Right lobe of liver (tissue), 6 donors: ENCODE measurements around the gene FAM20C. TPM values are rescaled to one million over a fixed set of nuclear protein-coding genes. Genes with fewer than 3 reads are reported as not detected.
A peak's percentile ranks its signal among the peaks of the same experiment; 100 is the strongest.

ENCODE experiments used
- ATAC-seq, 4 donors: fragments of 200-7000 bp; cut with Tn5 transposase; one replicate each; pipeline ENCODE4 v1.9.1; 2020; ENCODE audit warnings: mild to moderate bottlenecking in 4 of 4, moderate library complexity in 4 of 4
- DNase-seq, 3 donors: peaks; one replicate each; pipeline ENCODE4 v3.0.0-alpha.2; 2020
- H3K27ac ChIP-seq, 3 donors: fragments of 200-600 bp; one replicate each; pipeline ENCODE4 v1.8.0; 2022
- H3K27me3 ChIP-seq, 2 donors: fragments of 200-600 bp; one replicate each; pipeline ENCODE4 v1.8.0; 2022
- H3K36me3 ChIP-seq, 4 donors: fragments of 200-600 bp; sonication (generic) in 1 of 4; one replicate each; pipeline versions ENCODE4 v1.5.1 to v1.8.0; 2017 to 2022; ENCODE audit warnings: control low read depth in 1 of 4
- H3K4me1 ChIP-seq, 4 donors: fragments of 200-600 bp; sonication (generic) in 1 of 4; one replicate each; pipeline versions ENCODE4 v1.5.1 to v1.8.0; 2017 to 2022; ENCODE audit warnings: control low read depth in 1 of 4
- H3K4me3 ChIP-seq, 3 donors: fragments of 200-600 bp; one replicate each; pipeline ENCODE4 v1.8.0; 2022
- H3K9me3 ChIP-seq, 4 donors: fragments of 200-600 bp; sonication (generic) in 1 of 4; one replicate each; pipeline versions ENCODE4 v1.5.1 to v1.8.0; 2017 to 2022; ENCODE audit warnings: control low read depth in 1 of 4
- CTCF ChIP-seq, 4 donors: fragments of 200-600 bp in 3 of 4; fragments of 450-650 bp in 1 of 4; IDR thresholded peaks; one replicate each; pipeline versions ENCODE4 v1.5.1 to v1.8.0; 2016 to 2022; ENCODE audit warnings: antibody characterized with exemption in 4 of 4, mild to moderate bottlenecking in 2 of 4
- POLR2A ChIP-seq: fragments of 450-650 bp; IDR thresholded peaks from one replicate; pipeline ENCODE4 v1.6.1; 2017; ENCODE audit warnings: antibody characterized with exemption, mild to moderate bottlenecking
- WGBS: methylation state at CpG from one replicate; pipeline ENCODE4 v1.1.6; 2018; ENCODE audit warnings: low coverage, low lambda C conversion rate; ENCODE audit not compliant: insufficient coverage; ENCODE audit errors: missing lambda C conversion rate; 5-methylcytosine and 5-hydroxymethylcytosine counted together
- intact Hi-C, 2 donors: fragments of 100-400 bp; cut with DNase I; formaldehyde crosslinking; loops; one replicate each; pipeline versions ENCODE4 v1.11.2 to v1.14.1; 2022
- total RNA-seq, 6 experiments: library from RNA; depleted of rRNA in 2 of 6; stranded (reverse); fragments of >200 nt in 2 of 6; fragmentation: NEBNext Ultra II Directional in 3 of 6; extraction: Animal tissue kit (Norgen Biotek cat#: 25700) in 3 of 6; gene quantifications; one replicate each; pipeline versions ENCODE4 v1.1.0 to v1.2.4, GENCODE V29; 2016 to 2023
- donor health status: DM: no; HTN: yes; CAD: no.
- donor health status: DM: no; HTN: no; CAD: no.
- donor health status: DM: no; HTN: no; CAD: no.
- donor health status: DM: no; HTN: yes; CAD: no.
- donor health status: DM: no; HTN: yes; CAD: no.

FAM20C gene
- total RNA-seq, 6 experiments from 2014 or later = 32.1 to 73.8 (median 57.3) TPM

DNA sequence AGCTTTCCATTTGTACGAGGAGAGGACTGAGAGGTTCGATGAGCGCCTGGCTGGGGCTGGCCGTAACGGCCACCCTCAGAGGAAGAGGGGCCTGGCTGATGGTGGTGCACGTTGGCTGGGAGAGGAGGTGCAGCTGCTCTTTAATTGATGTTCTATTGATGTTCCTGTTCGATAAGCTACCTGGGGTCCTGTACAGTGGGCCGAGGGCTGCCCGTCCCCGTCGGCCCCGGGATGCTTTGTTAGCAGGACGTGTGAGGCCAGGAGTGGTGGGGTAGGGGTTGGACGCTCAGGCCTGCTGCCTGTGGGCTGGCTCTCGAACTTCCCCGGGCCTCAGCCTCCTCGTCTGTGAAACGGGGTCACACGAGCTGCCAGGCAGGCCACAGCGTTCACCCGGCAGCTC lies 25.4 kb downstream of the FAM20C start:
- H3K27me3 ChIP-seq = no peaks in the 10 kb centered on the region
- H3K4me3 ChIP-seq = no peak overlapping the region
- peaks cover 0 to 54% (median 15%) of the 10 kb centered on the region in 4 donors for H3K4me1 ChIP-seq
- H3K27ac ChIP-seq = peak overlapping the region in 2 of 3 donors; percentile 83 to 89
- no peak for DNase-seq
- H3K36me3 ChIP-seq = peaks cover 0 to 5% (median 0%) of the 10 kb centered on the region in 4 donors
- intact Hi-C loops = no loop called here
- no peaks in the 10 kb centered on the region for H3K9me3 ChIP-seq
- no peak for ATAC-seq
- TF ChIP-seq CTCF (IDR thresholded peaks at IDR 0.05) (no peak), POLR2A (no peak)
- WGBS = 100% methylated on average over 2 of the region's 21 CpGs

- H3K27ac ChIP-seq = peak overlapping the region in 2 of 3 donors; percentile 83 to 89
These were observed 25.9 kb downstream of the FAM20C start for GRCh38 chr7:218316-218715.

DNA sequence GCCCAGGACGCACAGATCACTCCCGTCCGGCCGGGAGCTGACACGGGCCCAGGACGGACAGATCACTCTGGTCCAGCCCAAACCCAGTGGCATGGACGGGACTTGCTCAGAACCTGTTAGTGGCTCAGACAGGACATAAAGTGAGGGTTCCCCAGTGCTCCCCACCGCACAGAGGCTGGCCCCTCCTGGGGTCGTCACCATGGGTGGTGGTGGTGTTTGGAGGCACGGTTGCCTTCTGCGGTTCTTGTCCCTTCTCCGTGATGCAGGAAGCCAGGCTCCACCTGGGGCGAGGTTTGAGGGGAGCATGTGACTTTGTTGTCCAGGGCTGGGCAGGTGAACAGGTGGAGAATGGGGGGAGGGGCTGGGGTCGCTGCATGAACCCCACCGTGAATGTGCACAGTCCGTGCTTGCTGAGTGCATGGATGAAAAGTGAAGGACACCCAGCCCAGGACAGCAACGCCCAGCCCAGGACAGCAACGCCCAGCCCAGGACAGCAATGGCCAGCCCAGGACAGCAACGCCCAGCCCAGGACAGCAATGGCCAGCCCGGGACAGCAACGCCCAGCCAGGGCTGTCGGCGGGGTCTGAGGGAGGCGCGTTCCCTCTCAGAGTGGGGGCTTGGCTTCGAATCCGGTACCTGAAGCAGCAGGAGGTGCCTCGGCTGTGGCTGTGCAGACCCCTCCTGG lies 26.7 kb downstream of the FAM20C start:
- intact Hi-C loops = no loop called here
- H3K9me3 ChIP-seq = no peaks in the 10 kb centered on the region
- H3K4me1 ChIP-seq = peaks cover 0 to 46% (median 13%) of the 10 kb centered on the region in 4 donors
- ATAC-seq (peak; percentile 25 to 54 (median 48)), DNase-seq (peak in 1 of 3 donors; percentile 67)
- no peaks in the 10 kb centered on the region for H3K27me3 ChIP-seq
- peak overlapping the region in 1 of 3 donors; percentile 23 for H3K4me3 ChIP-seq
- H3K27ac ChIP-seq = peak overlapping the region; percentile 16 to 89 (median 83)
- TF ChIP-seq CTCF (IDR thresholded peaks at IDR 0.05) = no peak
- TF ChIP-seq POLR2A = no peak
- H3K36me3 ChIP-seq = peaks cover 0 to 4% (median 0%) of the 10 kb centered on the region in 4 donors
- WGBS = 40% methylated on average over 1 of the region's 28 CpGs

More at GRCh38 chr7:218316-218715, 25.9 kb downstream of the FAM20C start:
- TF ChIP-seq CTCF (IDR thresholded peaks at IDR 0.05) (no peak), POLR2A (no peak)
- Histone ChIP-seq H3K9me3 (no peaks in the 10 kb centered on the region), H3K36me3 (peaks cover 0 to 4% (median 0%) of the 10 kb centered on the region in 4 donors), H3K4me3 (no peak overlapping the region), H3K27me3 (no peaks in the 10 kb centered on the region), H3K4me1 (peaks cover 0 to 53% (median 15%) of the 10 kb centered on the region in 4 donors)
- DNase-seq = peak; percentile 78 to 94 (median 87)
- intact Hi-C loops = no loop called here
- peak; percentile 65 to 82 (median 76) for ATAC-seq
- no CpG with 5 or more reads among the region's 24 CpGs for WGBS

DNA sequence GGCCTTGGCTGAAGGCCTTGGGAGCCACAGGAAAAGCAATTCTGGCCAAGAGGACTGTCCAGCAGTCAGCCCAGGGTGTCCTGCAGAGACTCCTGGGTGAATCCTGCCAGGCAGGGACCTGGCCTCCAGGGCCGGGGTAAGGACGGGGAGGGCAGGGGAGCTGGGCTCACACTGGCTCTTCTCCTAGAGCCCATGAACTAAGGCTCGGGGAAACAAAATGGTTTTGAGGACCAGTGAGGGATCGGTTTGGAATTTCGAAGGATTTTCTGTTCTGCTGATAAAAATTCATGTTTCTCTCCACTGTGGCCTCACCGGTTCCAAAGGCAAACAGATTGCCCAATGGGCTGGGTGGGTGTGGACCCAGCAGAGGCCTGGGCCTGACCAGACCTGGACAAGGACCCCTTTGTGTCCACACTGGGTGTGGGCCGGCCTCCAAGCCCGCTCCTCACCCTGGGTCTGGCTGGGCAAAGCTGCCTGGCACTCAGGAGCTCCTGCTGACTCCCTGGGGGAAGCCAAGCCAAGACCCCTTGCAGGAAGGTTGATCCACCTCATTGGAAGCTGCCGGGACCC lies 27.3 kb downstream of the FAM20C start:
- WGBS = 45% methylated on average over 6 of the region's 9 CpGs
- Histone ChIP-seq H3K27me3 (no peaks in the 10 kb centered on the region), H3K27ac (peak overlapping the region; percentile 16 to 89 (median 83)), H3K36me3 (peaks cover 0 to 3% (median 0%) of the 10 kb centered on the region in 4 donors), H3K9me3 (no peaks in the 10 kb centered on the region), H3K4me3 (no peak overlapping the region), H3K4me1 (peaks cover 0 to 39% (median 12%) of the 10 kb centered on the region in 4 donors)
- intact Hi-C loops = no loop called here
- TF ChIP-seq POLR2A (no peak), CTCF (IDR thresholded peaks at IDR 0.05) (no peak)
- ATAC-seq (peak; percentile 44 to 61 (median 57)), DNase-seq (peak in 2 of 3 donors; percentile 82 to 86)
